SK-N-SH treated with all-trans-retinoic acid at 6 μM for 48 hours (cell line): ENCODE data around the gene CDT1.

Experiments
- ARNTL ChIP-seq: fragments of 450-650 bp; formaldehyde crosslinking; IDR thresholded peaks from 2 replicates; pipeline ENCODE4 v1.5.0; 2020; ENCODE audit warnings: low read depth, mild to moderate bottlenecking, moderate library complexity, borderline replicate concordance
- BACH2 ChIP-seq: fragments of 250-450 bp; sonication (Bioruptor Pico); IDR thresholded peaks from 2 replicates; pipeline ENCODE4 v1.9.0; 2021; ENCODE audit warnings: mild to moderate bottlenecking, borderline replicate concordance
- CSRNP3 ChIP-seq: fragments of 250-450 bp; sonication (Bioruptor Pico); IDR thresholded peaks from 2 replicates; pipeline ENCODE4 v1.5.1; 2021; ENCODE audit warnings: mild to moderate bottlenecking, moderate library complexity
- PATZ1 ChIP-seq: fragments of 250-450 bp; sonication (Bioruptor Pico); IDR thresholded peaks from 2 replicates; pipeline ENCODE4 v1.8.0; 2020; ENCODE audit warnings: mild to moderate bottlenecking, moderate library complexity, borderline replicate concordance
- POU6F1 ChIP-seq: fragments of 250-450 bp; sonication (Bioruptor Pico); IDR thresholded peaks from 2 replicates; pipeline ENCODE4 v1.8.0; 2021; ENCODE audit warnings: low read depth, mild to moderate bottlenecking, moderate library complexity, borderline replicate concordance
- TSHZ2 ChIP-seq: fragments of 250-450 bp; sonication (Bioruptor Pico); IDR thresholded peaks from 2 replicates; pipeline ENCODE4 v1.5.0; 2020; ENCODE audit warnings: mild to moderate bottlenecking, moderate library complexity
- ZC3H10 ChIP-seq: fragments of 250-450 bp; sonication (Bioruptor Pico); IDR thresholded peaks from 2 replicates; pipeline ENCODE4 v1.5.1; 2021; ENCODE audit warnings: mild to moderate bottlenecking, moderate library complexity
- ZFP3 ChIP-seq: fragments of 250-450 bp; sonication (Bioruptor Pico); IDR thresholded peaks from 2 replicates; pipeline ENCODE4 v1.5.0; 2020; ENCODE audit warnings: mild to moderate bottlenecking, moderate library complexity
- ZFP30 ChIP-seq: fragments of 450-650 bp; formaldehyde crosslinking; IDR thresholded peaks from 2 replicates; pipeline ENCODE4 v1.5.0; 2022; ENCODE audit warnings: mild to moderate bottlenecking, moderate library complexity

- TF ChIP-seq ARNTL (CRISPR knock-in tag) (no peak), PATZ1 (CRISPR knock-in tag) (no peak), TSHZ2 (CRISPR knock-in tag) (no peak), CSRNP3 (CRISPR knock-in tag) (no peak), ZFP3 (no peak), ZFP30 (CRISPR knock-in tag) (no peak), POU6F1 (CRISPR knock-in tag) (no peak), BACH2 (no peak), ZC3H10 (CRISPR knock-in tag) (no peak)
Observed at GRCh38 chr16:88817785-88818574, 14.4 kb downstream of the CDT1 start.
